Gastrocnemius medialis (tissue), 4 donors: ENCODE measurements around the gene ADD2. TPM values are rescaled to one million over a fixed set of nuclear protein-coding genes. Genes with fewer than 3 reads are reported as not detected.

ENCODE experiments used
- ATAC-seq, 2 donors: fragments of 150-250 bp; one replicate each; pipeline ENCODE4 v1.9.1; 2016
- DNase-seq, 2 donors: peaks; one replicate each; pipeline ENCODE4 v3.0.0-alpha.2; 2019
- H3K27ac ChIP-seq, 4 donors: fragments of 200-600 bp; sonication (generic); 1 replicate in 1 of 4; 2 replicates in 3 of 4; pipeline ENCODE4 v1.5.1; 2016 to 2018; ENCODE audit warnings: mild to moderate bottlenecking in 2 of 4, moderate library complexity in 1 of 4
- H3K27me3 ChIP-seq, 3 donors: fragments of 200-600 bp; sonication (generic) in 2 of 3; 1 replicate in 1 of 3; 2 replicates in 2 of 3; pipeline versions ENCODE4 v1.5.1 to v1.6.0; 2016 to 2019; ENCODE audit warnings: mild to moderate bottlenecking in 1 of 3, moderate library complexity in 1 of 3
- H3K36me3 ChIP-seq, 2 donors: fragments of 200-600 bp; sonication (generic) in 1 of 2; one replicate each; pipeline ENCODE4 v1.5.1; 2017 to 2018
- H3K4me1 ChIP-seq, 2 donors: fragments of 200-600 bp; sonication (generic) in 1 of 2; one replicate each; pipeline ENCODE4 v1.5.1; 2016 to 2017; ENCODE audit warnings: mild to moderate bottlenecking in 2 of 2
- H3K4me3 ChIP-seq, 4 donors: fragments of 200-600 bp; sonication (generic) in 3 of 4; 1 replicate in 1 of 4; 2 replicates in 3 of 4; pipeline ENCODE4 v1.5.1; 2016 to 2019; ENCODE audit warnings: mild to moderate bottlenecking in 2 of 4
- H3K9me3 ChIP-seq, 3 donors: fragments of 200-600 bp; sonication (generic) in 2 of 3; 1 replicate in 1 of 3; 2 replicates in 2 of 3; pipeline ENCODE4 v1.5.1; 2016 to 2019
- POLR2A ChIP-seq, 2 donors: fragments of 450-650 bp; IDR thresholded peaks; one replicate each; pipeline ENCODE4 v1.6.1; 2017; ENCODE audit warnings: antibody characterized with exemption in 2 of 2, mild to moderate bottlenecking in 2 of 2, moderate library complexity in 2 of 2
- in situ Hi-C, 4 donors: fragments of 200-750 bp; cut with MboI; loops; one replicate each; pipeline versions ENCODE4 v1.15.0 to v1.8.0; 2017; ENCODE audit warnings: low sequenced_read_pairs in 4 of 4
- intact Hi-C: fragments of 100-400 bp; cut with DNase I; formaldehyde crosslinking; loops from one replicate; pipeline ENCODE4 v1.15.1; 2023; ENCODE audit warnings: low total_unique reads
- total RNA-seq, 4 donors: library from RNA; depleted of rRNA; stranded (reverse); fragments of >200 nt; gene quantifications; one replicate each; pipeline versions ENCODE4 v1.1.0 to v1.2.3, GENCODE V29; 2016
- TF ChIP-seq, protein P1 (sequence below), 5 experiments: fragments of 450-650 bp in 3 of 5; fragments of 200-600 bp in 2 of 5; sonication (generic) in 2 of 5; IDR thresholded peaks in 4 of 5; conservative IDR thresholded peaks in 1 of 5; 1 replicate in 4 of 5; 2 replicates in 1 of 5; pipeline ENCODE4 v1.5.1; 2016 to 2019; ENCODE audit warnings: antibody characterized with exemption in 5 of 5, mild to moderate bottlenecking in 3 of 5, moderate library complexity in 3 of 5

Gene ADD2
- total RNA-seq, 4 donors from 2014 or later = 0.20 to 0.75 (median 0.48) TPM

DNA sequence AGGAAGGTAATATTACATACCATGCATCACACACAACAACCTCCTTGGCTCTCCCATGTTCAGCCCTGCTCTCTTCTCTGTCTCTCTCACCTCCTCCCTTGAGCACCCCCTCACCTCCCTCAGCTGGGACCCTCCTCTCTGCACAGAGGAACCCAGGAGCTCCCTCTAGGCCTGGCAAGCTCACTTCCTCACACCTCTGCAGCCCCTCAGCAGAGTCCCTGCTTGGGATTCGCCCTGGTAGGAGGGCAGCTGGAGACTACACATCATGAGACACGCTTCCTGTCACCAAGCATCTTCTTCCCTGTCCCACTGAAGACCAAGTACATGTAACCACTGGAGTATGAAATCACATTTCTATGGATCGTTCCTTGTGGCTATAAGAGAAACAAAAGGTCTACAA, 51.0 kb downstream of the ADD2 start:
- no peaks in the 10 kb centered on the region for H3K27me3 ChIP-seq
- in situ Hi-C loops = no loop called here
- H3K4me1 ChIP-seq = no peaks in the 10 kb centered on the region
- no peak overlapping the region for H3K27ac ChIP-seq
- ATAC-seq (no peak), DNase-seq (no peak)
- no peaks in the 10 kb centered on the region for H3K36me3 ChIP-seq
- no peak overlapping the region for H3K4me3 ChIP-seq
- H3K9me3 ChIP-seq = no peaks in the 10 kb centered on the region
- no peak for TF ChIP-seq POLR2A (IDR thresholded peaks at IDR 0.05)
- TF ChIP-seq, protein P1, sequence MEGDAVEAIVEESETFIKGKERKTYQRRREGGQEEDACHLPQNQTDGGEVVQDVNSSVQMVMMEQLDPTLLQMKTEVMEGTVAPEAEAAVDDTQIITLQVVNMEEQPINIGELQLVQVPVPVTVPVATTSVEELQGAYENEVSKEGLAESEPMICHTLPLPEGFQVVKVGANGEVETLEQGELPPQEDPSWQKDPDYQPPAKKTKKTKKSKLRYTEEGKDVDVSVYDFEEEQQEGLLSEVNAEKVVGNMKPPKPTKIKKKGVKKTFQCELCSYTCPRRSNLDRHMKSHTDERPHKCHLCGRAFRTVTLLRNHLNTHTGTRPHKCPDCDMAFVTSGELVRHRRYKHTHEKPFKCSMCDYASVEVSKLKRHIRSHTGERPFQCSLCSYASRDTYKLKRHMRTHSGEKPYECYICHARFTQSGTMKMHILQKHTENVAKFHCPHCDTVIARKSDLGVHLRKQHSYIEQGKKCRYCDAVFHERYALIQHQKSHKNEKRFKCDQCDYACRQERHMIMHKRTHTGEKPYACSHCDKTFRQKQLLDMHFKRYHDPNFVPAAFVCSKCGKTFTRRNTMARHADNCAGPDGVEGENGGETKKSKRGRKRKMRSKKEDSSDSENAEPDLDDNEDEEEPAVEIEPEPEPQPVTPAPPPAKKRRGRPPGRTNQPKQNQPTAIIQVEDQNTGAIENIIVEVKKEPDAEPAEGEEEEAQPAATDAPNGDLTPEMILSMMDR (IDR thresholded peaks at IDR 0.05 in 4 of 5, conservative IDR thresholded peaks at IDR 0.05 in 1 of 5) = no peak
- intact Hi-C loops = no loop called here

- DNase-seq (no peak), ATAC-seq (no peak)
- H3K4me1 ChIP-seq = no peaks in the 10 kb centered on the region
- no peaks in the 10 kb centered on the region for H3K9me3 ChIP-seq
- no peaks in the 10 kb centered on the region for H3K36me3 ChIP-seq
- in situ Hi-C loops (no loop called here), intact Hi-C loops (no loop called here)
- H3K27ac ChIP-seq = no peak overlapping the region
- H3K27me3 ChIP-seq = no peaks in the 10 kb centered on the region
- TF ChIP-seq, protein P1 (IDR thresholded peaks at IDR 0.05 in 4 of 5, conservative IDR thresholded peaks at IDR 0.05 in 1 of 5) = no peak
- TF ChIP-seq POLR2A (IDR thresholded peaks at IDR 0.05) = no peak
- H3K4me3 ChIP-seq = no peak overlapping the region
Observed at GRCh38 chr2:70716131-70716743, 51.8 kb downstream of the ADD2 start.

DNA sequence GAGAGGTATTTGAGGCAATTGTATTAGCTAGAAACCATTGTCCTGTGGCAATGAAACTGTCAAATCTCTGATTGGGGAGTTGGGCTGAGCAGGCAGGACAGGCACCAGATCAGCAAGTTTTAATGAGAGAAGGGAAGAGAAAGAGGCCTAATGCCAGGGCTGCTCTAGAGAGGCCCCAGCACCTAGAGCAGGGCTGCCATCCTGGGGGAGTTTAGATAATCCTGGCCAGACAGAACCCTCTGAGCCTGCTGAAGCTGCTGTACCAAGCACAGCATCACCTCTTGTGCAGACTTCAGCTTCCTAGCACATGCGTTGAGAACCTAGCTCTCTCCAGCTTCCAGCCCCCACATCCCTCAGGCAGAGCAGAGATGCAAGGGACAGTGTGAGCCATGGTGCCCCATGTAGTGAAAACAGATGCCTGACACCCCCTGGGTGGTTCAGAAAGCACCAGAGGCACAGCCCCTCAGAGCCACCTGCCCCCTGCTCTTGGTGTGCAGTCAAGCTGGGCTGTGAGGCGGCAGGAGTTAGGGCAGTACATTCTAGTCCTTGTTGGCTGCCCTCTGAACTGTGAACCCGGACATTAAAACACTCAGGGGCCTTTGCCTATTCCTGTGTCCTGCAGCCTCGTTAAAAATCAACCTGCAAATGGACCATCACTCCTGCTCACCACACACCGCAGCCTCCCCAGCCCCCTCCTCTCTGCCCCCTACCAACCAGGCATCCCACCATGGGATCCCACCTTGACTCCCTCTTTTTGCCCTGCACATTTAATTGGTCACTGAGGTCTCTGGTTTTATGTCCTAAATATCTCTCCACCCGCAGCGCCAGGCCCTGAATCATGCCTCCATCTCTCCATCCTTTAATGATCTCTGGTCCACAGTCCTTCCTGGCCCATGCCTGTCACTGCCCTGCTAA, 52.7 kb downstream of the ADD2 start:
- intact Hi-C loops = no loop called here
- no peak for TF ChIP-seq POLR2A (IDR thresholded peaks at IDR 0.05)
- TF ChIP-seq, protein P1 (IDR thresholded peaks at IDR 0.05 in 4 of 5, conservative IDR thresholded peaks at IDR 0.05 in 1 of 5) = no peak
- H3K4me1 ChIP-seq = no peaks in the 10 kb centered on the region

DNA sequence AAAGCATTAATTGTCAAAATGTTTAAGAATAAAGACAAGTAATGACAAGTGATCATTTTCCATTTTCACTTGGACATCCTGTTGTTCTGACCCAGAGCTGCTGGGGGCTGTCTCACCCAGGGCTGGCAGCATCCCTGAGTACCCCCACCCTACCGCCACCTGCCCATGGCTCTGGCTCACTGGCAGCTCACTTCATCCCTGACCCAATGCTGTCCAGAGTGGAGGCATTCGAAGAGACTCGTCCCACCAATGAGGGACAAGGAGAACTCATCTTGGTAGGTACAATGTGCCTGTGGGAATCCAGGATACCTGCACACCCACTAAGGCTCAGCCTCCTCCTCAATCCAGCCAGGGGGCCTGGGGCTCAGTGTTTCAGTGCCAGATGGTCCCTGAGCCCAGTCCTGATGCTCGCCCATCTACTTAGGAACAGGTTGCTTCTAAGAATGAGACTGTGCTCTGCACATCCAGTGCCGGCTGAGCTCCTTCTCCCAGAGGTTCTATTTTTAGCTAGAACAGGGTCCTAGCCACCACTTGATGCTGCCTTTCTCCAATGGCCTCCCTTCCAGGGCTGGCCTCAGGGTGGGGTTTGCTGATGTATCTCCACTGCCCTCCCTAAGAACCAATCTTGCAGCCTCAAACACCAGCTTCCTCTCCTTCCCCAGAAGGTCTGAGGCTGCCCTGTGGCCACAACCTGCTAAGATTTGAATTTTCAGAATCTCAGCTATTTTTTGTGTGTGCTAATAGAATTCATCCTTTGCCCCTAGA, 53.7 kb downstream of the ADD2 start:
- in situ Hi-C loops = no loop called here
- no peaks in the 10 kb centered on the region for H3K27me3 ChIP-seq
- H3K9me3 ChIP-seq = no peaks in the 10 kb centered on the region
- no peaks in the 10 kb centered on the region for H3K4me1 ChIP-seq
- H3K4me3 ChIP-seq = no peak overlapping the region
- TF ChIP-seq POLR2A (IDR thresholded peaks at IDR 0.05) = no peak
- TF ChIP-seq, protein P1 (IDR thresholded peaks at IDR 0.05 in 4 of 5, conservative IDR thresholded peaks at IDR 0.05 in 1 of 5) = no peak
- intact Hi-C loops = no loop called here
- ATAC-seq (no peak), DNase-seq (no peak)
- H3K36me3 ChIP-seq = no peaks in the 10 kb centered on the region
- H3K27ac ChIP-seq = no peak overlapping the region

More for the DNA sequence above, 52.7 kb downstream of the ADD2 start:
- Histone ChIP-seq H3K4me3 (no peak overlapping the region), H3K27ac (no peak overlapping the region), H3K27me3 (no peaks in the 10 kb centered on the region), H3K9me3 (no peaks in the 10 kb centered on the region), H3K36me3 (no peaks in the 10 kb centered on the region)
- DNase-seq = no peak
- ATAC-seq = no peak
- in situ Hi-C loops = no loop called here
